NCI-H2107 (cell line): ENCODE data around the gene CCN2.

Source experiments
- DNase-seq: peaks from one replicate; lab custom pipeline; 2025; lab: John Stamatoyannopoulos, UW

The CCN2 gene, protein sequence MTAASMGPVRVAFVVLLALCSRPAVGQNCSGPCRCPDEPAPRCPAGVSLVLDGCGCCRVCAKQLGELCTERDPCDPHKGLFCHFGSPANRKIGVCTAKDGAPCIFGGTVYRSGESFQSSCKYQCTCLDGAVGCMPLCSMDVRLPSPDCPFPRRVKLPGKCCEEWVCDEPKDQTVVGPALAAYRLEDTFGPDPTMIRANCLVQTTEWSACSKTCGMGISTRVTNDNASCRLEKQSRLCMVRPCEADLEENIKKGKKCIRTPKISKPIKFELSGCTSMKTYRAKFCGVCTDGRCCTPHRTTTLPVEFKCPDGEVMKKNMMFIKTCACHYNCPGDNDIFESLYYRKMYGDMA

DNA sequence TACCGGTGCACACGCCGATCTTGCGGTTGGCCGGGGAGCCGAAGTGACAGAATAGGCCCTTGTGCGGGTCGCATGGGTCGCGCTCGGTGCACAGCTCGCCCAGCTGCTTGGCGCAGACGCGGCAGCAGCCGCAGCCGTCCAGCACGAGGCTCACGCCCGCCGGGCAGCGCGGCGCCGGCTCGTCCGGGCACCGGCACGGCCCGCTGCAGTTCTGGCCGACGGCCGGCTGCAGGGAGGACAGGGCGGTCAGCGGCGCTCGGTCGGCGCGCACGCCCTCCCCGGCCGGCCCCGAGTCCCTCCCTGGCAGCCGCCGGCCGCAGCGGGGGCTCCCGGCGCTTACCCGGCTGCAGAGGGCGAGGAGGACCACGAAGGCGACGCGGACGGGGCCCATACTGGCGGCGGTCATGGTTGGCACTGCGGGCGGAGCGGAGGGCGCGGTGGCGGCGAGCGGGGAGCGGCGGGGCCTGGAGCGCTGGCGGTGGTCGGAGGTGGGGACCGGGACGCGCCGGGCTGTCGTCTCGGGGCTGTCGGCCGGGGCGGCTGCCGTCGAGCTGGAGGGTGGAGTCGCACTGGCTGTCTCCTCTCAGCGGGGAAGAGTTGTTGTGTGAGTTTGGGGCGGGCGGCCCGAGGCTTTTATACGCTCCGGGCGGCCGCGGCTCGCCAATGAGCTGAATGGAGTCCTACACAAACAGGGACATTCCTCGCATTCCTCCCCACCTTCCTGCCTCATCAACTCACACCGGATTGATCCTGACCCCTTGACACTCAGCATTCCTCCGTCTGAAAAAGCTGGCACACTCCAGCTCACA is at the start of gene CCN2:
Gene CCN2, minus strand, starts transcription at position 606 of the 809 bp plus-strand sequence. Its CDS starts 200 bp downstream, at position 406.
- DNase-seq, result no peak

DNA sequence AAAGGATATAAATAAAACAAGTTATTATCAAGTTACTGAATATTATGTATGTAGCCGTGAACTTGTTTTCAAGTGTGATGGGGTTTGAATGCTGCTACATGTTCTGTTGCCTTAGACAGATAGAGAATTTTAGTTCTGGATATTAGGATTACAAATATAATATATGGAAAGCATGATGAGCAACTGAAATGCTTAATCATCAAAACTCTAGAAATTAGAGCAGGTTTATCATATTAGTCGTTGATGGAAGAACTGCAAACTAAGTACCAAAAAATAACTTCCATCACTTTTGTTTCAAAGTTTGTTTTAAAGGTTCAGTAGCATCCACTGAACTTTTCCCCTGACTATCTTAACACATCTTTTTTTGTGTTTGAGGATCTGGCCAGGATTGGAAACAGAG is 49.1 kb upstream of the CCN2 start:
- no peak for DNase-seq

DNA sequence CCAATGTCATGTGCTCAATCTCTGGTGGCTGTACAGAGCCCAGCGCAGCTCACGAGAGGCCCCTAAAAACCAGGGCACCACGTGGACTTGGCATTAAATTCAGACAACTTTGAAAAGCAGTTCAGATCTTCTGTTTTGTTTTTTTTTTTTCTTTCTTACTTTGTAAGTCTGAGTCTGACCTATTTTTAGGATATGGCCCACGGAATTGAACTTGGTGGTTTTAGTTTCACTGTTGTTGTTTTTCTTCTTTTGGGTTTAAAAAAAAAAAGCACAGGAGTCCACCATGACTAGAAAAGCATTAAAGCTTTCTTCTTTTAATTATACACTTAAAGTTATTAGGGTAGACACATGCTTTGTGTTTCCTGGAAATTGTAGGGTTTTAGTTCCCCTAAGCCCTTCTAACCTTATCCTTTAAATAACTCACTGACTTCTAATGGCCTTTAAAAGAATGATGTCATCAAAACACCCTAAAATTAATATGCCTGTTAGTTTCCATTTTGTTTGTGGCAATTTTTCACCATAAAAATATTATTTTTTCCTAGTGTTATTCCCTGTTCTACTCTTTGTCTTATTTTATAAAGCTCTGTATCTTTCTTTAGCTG is 48.5 kb upstream of the CCN2 start:
- no peak for DNase-seq

DNA sequence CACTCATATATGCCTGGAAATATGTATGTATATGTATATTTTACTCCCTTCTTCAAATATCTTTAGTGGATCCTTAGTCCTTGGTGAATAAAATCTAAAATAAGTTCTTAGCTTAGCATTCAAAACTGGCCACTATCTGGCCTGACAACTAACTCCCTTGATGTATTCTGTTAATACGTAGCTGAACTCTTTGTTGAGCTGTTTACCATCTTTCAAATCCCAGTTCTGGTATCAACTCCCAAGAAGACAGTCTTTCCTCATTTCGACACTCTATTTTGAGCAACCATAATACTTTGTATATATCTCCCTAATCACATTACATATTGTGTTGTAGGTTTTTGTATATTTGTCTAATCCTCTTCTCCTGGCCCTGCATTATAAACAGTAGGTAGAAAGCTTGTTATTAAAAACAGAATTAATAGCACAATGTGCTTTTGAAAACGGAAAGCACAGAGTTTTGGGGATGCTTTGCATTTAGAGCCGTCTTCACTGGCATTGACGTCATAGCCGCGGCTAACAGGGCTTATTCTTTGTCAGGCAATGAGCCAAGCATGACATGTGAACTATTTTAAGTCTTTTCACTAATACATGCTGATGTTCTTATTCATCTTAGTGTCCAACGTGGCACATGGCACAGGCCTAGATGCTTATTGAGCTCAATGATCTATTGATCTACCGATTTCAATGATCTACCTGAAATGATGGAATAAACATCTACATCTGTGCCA is 47.2 kb upstream of the CCN2 start:
- no peak for DNase-seq

DNA sequence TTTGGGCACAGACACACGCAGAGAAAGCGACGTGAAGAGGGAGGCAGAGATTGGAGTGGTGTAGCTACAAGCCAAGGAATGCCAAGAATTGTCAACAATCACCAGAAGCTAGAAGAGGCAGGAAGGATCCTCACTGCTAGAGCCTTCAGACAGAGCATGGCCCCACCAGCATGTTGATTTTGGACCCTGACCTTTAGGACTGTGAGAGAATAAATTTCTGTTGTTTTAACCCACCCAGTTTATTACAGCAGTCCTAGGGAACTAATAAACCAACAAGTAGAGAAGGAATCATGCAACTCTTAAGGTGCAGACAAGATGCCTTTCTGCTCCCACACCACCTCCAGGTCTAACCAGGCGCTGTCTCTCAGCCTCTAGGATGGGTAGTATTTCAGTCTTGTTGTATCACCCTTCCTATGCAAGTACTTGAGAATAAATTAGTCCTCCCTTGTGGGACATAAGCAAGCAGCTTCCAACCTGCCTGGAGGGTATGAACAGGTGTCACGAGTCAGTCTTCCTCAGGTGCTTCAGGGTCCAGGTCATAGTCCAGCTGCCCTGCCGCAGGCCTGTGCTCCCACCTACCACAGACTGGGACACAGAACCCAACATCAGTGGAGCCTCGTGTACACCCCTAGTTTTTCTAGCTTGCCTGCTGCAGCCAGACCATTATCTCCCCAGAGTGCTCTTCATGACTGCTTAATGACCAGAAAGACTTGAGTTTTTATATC is 46.4 kb upstream of the CCN2 start:
- DNase-seq, result no peak

DNA sequence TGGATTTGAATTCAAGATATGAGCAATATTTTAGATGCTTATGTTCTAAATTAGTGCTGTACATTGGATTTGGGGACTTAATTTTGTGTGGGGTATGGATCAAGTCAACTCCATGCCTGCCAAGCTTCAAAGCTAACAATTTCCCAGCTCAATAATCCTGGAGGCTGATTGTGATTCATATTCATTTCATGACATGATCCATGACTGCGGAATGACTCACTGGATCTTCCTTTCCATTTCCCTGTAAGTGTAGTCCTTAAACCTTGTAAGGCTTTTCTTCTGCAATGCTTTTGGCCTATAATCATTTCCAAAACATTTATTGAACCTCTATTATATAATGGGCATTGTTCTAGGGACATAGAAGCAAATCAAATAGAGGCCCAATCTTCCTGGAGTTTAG is 44.7 kb upstream of the CCN2 start:
- no peak for DNase-seq

DNA sequence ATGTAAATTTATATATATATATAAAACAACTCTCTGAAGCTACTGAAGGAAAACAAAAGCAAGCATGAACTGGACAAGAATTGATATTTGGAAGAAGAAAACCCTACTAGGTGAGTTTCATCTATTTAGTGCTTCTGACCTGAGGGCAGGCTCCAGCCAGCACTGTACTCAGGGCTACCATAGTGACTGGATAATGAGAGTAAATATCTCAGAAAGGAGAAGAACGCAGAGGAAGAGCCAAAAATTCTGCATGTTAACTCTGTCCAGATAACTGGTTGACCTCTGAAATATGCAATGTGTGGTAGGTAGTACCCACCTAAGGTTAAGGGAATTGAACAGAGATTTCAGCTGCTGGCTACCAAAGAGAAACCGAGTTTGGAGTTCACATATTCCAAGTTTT is 41.4 kb upstream of the CCN2 start:
- no peak for DNase-seq

DNA sequence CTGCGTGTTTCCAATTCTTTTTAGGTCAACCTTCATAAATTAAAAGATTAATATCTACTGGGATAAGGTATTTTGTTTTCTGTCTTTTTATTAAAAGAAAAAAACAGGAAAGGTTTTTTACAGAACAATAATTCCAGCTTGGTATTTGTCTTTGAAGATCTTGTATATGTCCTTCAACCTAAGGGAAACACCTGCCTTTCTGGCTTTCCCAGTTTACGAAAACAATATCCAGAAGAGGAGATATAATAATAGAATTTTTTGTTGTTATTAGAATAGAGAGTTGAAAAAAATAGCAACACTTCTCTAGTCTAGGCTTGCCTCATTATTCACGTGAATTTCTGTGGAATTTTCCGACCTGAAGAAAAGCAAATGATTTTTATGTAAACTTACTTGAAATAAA is 37.9 kb upstream of the CCN2 start:
- no peak for DNase-seq

DNA sequence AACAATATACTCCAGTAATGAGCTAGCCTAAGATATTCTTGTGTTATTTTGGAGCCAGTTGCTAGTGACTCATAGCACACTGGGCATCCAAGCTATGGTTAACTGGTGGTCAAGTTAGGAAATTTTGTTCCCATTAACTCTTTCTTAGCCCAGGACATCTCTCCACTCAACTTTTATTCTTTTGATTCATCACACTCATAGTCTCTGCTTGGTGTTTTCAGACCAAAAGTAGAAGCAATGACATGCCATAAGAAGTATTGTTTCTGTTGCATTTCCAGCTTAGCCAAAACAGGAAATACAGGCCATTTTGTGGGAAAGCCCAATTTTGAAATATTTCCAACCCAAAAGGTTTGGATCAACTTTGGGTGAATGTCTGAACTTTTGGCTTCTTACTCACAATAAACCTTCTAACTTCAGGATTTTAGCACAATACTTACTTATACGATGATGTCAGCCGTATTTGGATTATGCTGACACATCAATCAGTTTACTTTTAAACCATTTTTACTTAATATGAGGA is 31.6 kb upstream of the CCN2 start:
- no peak for DNase-seq

DNA sequence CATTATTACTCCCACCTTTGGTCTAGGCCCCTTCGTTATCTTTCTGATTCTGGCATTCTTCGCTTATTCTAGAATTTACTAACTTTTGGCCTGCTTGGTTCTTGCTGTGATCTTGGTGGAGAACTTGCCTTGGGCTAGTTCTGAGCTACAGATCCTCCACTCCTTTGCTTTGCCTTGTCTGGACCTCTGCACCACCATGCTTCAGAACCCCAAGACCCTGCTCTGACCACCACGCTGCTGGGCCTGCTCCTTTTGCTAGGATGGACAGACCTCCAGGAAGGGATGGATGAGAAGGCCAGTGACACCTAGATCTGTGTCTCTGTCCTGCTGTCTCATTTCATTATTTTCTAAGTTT is 30.4 kb upstream of the CCN2 start:
- no peak for DNase-seq

DNA sequence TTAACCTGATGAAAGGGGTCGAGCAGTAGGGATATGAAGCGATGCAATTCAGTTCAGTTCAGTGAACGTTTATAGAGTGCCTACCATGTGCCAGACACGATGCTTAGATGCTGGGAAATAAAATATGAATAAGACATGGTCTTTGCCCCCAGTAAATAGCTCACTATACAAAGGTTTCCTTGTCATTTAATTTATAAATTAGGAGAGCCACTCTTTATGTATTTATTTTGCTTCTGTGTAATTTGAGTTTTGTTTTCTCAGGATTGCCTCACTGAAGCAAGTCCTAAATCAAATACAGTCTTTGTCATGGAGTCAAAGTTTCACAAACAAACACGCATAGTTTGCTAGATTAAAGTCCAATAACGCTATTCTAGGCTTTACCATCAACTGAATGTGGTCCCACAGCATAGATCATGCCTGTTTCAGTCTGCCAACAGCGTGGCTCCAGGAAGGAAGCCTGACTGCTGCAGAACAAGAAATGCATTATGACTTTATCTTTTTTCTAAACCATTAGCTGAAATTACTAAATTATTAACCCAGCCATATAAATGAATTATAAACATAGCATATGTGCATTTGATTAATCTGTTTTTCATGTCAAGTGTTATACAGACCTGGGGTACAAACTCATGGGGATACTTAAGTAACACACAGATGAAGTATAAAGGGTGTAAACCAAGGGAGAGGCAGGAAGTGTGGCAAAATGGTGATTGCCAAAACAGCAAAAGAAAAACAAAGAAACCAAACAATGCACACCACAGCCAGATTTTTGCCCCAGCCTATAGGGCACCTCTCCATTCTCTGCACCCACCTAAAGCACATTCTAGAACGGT is 29.8 kb upstream of the CCN2 start:
- no peak for DNase-seq

DNA sequence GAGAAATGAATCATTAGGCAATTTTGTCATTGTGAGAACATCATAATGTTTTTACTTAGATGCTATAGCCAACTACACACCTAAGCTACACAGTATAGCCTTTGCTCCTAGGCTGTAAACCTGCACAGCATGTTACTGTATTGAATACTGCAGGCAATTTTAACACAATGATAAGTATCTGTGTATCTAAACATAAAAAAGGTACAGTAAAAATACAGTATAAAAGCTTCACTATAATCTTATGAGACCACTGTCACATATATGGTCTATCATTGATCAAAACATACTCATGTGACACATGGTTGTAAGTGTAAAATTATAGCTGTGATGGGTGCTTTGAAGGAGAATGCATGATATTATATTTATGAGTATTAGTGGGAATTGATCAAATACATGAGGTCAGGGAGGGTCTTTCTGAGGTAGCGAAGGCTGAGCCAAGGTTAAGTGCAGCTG is 29.2 kb upstream of the CCN2 start:
- DNase-seq, result no peak

DNA sequence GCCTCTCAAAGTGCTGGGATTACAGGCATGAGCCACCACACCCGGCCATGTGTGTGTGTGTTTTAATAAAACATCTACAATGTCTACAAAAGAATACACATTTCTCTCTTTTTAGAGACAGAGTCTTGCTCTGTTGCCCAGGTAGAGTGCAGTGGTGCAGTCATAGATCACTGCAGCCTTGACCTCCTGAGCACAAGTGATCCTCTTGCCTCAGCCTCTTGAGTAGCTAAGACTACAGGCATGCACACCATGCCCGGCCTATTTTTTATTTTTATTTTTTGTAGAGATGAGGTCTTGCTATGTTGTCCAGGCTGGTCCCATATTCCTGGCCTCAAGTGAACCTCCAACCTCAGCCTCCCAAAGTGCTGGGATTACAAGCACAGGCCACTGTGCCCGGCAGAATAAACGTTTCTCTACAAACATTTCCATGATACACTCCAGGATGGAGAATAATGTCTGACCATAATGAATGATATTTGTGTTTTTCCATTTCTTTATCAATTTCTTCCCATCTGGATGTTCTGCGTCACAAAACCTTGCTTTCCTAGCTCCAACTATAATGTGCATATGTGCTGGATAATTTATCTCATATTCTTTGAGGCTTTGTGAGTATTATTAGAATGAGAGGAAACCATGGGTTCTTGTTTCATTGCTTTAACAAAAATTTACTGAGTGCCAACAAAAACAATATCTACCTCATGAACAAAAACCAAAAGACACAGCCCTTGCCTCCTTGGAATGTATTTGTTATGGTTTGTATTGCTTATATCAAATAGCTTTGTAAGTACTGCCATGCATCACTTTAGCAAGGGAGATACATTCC is 28.6 kb upstream of the CCN2 start:
- no peak for DNase-seq

DNA sequence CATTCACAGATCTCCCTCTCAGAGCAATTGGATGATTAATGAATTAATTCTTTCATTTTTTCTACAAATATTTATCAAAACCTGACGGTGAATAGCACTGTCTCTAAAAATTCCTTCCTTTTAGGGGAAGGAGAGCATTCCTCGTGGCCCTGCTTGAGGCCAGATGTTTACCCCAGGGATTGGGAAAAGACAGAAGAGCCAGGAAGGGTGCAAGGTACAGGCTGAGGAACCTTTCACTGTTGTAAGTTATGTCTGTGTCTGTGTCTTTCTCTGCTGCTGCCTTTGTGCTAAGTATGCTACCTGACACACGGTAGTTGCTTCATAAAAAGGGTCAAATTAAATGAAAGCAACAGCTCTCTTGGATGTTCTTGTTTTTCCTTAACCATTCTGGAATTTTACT is 27.4 kb upstream of the CCN2 start:
- no peak for DNase-seq

DNA sequence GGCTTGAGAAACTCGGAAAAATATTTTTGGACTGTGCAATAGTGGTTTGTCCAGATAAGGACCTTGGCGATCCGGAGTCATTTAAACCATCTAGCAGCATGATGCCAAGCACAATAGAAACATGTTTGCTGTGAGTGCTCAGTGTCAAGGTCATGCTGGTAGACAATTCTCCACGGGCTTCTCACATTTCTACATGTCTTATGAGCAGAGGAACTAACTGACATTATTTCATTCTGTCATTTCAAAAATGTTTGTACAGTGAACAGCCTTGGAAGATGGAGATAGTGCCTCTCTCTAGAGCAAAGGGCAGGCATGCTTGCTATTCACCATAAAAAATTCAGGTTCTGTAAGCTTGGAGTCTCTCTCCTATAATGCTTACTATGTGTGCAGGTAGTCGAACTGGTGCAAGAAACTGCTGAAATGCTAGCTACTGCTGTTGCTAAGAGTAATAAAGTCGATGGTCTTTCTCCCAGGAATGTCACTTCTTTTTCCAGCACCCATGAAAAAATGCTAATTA is 25.4 kb upstream of the CCN2 start:
- no peak for DNase-seq

DNA sequence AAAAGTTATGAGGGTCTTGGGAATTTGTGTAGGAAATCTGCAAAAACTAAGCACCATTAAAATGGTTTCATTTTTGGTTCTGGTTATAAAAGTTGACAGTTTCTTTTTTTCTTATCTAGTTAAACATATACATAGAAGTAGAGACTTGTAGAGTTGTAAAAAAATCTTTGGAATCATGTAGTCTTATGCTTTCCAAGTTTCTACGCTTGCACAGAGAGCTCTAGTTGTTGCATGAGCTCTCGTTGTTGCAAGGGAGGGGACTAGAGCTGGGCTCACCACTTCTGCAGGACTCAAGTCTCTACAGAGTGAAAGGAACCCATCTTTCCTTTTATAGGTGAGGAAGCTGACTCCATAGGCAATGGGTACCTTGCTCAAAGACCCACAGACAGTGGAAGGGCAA is 21.6 kb upstream of the CCN2 start:
- DNase-seq, result no peak

DNA sequence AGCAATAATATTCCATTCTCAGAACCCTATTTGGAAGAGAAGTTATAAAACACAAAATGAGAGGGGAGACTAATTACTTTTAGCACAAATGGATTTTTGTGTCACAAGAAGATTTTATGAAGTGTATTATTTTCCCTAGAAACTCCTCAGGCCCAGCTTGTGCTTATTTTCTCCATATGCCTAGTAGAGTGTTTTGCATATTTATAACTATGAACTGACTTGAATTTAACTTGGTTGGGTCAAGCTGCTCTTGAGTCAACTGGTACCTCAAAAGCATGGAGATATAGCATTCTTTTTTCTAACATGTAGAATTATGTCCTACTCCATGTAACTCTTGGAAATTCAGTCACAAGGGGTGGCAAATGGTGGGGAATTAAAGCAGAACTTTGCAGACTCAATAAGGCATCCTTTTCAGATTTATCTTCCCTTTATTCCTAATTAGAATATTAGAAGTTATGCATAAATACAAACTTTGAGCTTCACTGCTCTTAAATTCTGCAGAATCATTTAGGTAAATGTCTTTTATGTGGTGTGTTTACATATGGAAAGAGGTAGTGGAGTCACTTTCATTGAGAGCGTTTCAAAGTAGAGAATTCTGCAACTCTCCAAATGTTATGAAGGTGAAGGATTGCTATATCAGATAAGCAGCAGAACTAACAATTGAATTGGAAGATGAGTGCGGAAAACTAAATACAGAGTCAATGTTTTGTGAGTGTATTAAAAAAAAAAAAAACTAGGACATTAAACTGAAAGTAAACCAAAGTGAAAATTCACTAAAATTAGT is 19.1 kb upstream of the CCN2 start:
- DNase-seq, result no peak

DNA sequence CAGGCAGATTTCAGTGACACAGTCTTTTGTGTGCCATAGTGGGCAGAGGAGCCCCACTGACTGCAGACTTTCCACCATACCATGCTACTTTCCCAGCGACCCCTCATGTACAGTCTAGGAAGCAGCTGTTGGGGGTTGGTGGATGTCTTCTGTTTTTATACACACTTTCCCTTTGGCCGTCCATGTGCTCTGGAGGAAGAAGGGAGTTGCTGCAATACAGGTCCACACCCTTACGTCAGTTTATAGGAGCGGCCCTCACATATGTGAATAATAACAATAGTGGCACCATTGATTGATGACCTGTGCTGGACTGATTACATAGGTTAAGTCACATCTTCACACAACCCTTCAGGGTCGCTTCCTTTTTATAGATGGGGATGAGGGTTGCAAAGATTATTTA is 17.5 kb upstream of the CCN2 start:
- no peak for DNase-seq

DNA sequence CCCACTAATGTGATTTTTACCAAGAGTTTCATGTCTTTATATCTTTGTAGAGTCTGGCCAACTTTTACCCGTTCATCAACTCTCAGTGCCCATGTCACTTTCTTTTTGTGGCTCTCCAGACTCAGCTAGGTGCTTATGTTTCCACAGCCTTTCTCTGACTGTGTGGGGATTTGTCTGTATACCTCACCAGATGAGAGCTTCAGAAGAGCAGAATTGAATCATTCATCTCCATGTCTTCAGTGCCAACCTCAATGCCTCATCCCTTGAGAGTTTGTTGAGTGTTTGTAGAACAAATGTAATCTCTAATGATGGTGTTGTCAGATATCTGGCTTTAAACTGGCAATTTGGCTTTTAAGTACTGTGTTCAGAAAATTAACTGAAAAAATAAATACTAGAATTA is 16.8 kb upstream of the CCN2 start:
- no peak for DNase-seq
